Posterior vena cava (tissue), 2 donors: ENCODE results near the gene SPATA25. TPM values are rescaled to one million over a fixed set of nuclear protein-coding genes. Genes with fewer than 3 reads are reported as not detected.
A peak's percentile ranks its signal among the peaks of the same experiment; 100 is the strongest.
"Not testable (repeated sequence)": the region's sequence is repeated elsewhere in the genome, so short reads cannot be mapped to it uniquely, and the experiment has no call there.

Experiments used
- DNase-seq: peaks from one replicate; pipeline ENCODE4 v3.0.0-alpha.2; 2020; ENCODE audit warnings: low spot score
- intact Hi-C, 2 donors: fragments of 100-400 bp; cut with DNase I; formaldehyde crosslinking; loops; one replicate each; pipeline versions ENCODE4 v1.14.1 to v1.14.2; 2022 to 2023
- total RNA-seq, 2 donors: library from RNA; stranded (reverse); fragmentation: NEBNext Ultra II Directional; extraction: Animal tissue kit (Norgen Biotek cat#: 25700); gene quantifications; one replicate each; pipeline ENCODE4 v1.2.1, GENCODE V29; 2021
- donor health status: DM: yes; HTN: yes; CAD: no.
- donor health status: DM: yes; HTN: yes; CAD: no.

The SPATA25 gene
- total RNA-seq, 2 donors from 2014 or later, result 1.00 to 9.6 TPM

GRCh38 chr20:45918779-45919537 is 31.5 kb upstream of the SPATA25 start:
- no peak for DNase-seq
- intact Hi-C loops, result no loop called here

DNA sequence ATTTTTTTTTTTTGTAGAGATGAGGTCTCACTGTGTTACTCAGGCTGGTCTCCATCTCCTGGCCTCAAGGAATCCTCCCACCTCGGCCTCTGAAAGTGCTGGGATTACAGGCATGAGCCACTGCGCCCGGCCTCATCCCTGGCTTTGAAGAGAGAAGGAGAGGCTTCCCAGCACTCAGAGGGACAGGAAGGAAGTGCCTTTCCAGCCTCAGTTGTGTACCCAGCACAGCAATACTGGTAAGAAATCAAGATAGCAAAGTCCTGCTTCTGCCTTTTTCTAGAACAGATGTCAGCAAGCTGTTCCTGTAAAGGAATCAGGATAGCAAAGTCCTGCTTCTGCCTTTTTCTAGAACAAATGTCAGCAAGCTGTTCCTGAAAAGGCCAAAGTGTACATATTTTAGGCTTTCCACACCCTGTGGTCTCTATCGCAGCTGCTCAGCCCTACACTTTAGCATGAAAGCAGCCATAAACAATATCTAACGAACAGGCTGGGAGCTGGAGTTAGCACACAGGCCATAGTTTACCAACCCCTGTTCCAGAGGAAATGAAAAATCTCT is 30.8 kb upstream of the SPATA25 start:
- DNase-seq, result no peak
- intact Hi-C loops, result no loop called here

DNA sequence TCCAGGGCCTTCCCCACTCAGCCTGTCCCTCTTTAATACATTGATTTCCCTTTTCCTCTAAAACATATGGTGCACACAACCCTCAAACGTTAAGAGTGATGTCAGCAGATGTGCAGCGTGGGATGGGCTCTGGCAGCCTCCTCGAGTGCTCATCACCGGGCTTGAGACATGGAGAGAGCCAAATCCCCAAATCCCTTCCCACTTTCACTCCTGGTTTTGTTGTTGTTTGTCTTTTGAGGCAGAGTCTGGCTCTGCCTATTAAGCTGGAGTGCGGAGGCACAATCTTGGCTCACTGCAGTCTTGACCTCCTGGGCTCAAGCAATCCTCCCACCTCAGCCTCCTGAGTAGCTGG is 30.3 kb upstream of the SPATA25 start:
- DNase-seq, result no peak
- intact Hi-C loops, result no loop called here

GRCh38 chr20:45913116-45913515 is 25.7 kb upstream of the SPATA25 start:
- intact Hi-C loops, result no loop called here

GRCh38 chr20:45912344-45912682 is 24.9 kb upstream of the SPATA25 start:
- intact Hi-C loops, result no loop called here
- no peak for DNase-seq

More at GRCh38 chr20:45913116-45913515, 25.7 kb upstream of the SPATA25 start:
- no peak for DNase-seq

DNA sequence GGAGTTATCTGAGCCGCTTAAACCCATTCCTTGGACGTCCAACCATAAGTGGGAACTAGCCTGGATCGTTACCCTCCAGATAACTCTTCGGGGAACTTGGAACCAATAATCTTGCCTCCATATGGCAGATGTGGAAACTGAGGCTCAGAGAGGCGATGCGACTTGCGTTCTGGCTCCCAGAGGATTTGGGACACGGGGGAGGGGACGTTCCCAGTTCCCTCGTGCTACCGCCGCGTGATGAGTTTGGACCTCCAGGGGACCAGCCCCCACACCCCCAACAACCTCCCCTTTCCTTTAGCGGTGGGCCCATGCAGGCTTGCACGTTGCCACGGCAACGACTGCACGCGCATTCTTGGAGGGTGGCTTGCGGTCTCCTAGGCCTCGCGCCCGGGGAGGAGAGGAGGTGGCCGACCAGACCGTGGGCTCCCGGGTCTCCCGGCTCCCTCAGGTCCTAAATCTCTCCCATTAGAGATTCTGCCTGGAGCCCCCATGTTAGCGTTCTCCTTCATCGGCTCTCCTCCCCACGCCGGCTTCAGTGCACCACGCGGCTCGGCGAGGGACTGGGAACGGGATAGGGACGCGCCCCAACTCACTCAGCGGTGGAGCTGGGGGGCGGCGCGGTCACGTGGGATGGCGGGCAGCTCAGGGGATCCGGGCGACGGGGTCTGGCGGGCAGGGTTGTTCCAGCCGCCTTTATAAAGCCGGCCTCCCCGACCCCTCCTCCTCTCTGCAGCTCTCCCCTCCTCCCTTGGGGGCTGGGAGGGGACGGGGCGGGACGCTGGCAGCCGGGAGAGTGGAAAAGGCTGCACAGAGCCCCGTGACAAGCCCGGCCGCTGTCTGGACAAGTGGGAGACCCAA is 24.3 kb upstream of the SPATA25 start, which contains the start of gene PLTP:
PLTP (minus strand) TSS at position 670 of the 858 bp plus-strand sequence. CDS start 703 bp downstream, outside the sequence.
- intact Hi-C loops, result no loop called here
- peak; percentile 95 for DNase-seq

DNA sequence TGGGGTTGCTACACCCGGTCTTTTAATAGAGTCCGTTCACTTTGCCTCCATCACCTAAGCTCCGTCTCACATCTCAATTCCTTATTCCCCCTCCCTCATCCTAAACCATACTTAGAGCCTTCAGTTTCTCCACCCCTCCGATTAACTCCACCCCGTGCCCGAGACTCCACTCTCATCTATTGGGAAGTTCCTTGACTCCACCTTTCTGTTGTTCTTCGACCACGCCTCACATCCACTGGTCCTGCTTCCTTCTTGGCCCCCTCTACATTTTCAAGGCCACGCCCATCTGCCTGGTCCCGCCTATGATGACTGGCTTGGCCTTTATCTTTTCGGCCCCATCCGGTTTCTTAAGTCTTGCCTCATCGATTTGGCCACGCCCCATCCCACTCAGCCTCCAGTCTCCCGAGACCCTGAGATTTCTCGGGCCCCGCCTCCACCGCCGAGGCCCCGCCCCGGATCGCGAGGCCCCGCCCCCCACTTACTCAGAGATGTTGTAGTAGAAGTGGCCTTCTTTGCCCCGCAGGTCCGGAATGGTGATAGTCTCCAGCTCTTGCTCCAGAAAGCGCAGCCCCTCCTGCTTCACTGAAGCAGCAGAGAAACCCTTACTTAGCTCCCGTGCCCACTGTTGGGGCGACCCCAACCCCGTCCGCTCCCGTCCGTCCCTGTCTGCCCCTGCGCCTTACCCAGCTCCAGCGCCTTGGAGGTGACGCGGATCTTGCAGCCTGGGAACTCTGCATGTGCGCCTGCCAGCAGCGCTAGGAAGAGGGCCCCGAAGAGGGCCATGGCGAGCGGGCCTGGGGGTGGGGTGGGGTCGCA is 23.5 kb upstream of the SPATA25 start:
- DNase-seq, result peak; percentile 99
- intact Hi-C loops, result no loop called here

DNA sequence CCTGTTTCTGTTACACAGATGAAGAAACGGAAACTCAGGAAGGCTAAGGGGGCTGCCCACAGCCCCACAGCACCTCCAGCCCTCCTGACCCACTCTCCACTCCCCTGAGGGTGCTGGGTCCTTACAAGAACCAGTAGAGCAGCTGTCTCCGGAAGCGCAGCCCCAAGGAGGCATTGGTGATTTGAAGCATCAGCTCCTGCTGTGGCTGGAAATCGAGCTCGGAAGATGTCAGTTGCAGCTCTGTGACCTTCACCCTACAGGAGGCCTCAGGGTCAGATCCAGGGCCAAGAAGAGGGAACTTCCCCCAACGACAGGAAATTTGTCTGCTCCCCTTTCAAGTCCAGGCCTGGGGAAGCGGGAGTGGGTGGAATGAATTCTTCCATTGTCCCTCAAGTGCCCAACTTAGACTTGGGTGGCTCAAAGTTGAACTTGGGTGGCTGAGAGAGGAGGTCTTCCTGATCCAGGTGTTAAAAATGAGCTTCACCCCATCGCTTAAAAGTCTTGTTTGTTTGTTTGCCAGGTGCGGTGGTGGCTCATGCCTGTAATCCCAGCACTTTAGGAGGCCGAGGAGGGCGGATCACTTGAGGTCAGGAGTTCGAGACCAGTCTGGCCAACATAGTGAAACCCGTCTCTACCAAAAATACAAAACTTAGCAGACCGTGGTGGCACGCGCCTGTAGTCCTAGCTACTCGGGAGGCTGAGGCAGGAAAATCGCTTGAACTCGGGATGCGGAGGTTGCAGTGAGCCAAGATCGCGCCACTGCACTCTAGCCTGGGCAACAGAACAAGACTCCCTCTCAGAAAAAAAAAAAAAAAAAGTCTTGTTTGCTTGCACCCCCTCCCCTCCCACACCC is 22.6 kb upstream of the SPATA25 start:
- intact Hi-C loops, result no loop called here
- DNase-seq, result no peak

DNA sequence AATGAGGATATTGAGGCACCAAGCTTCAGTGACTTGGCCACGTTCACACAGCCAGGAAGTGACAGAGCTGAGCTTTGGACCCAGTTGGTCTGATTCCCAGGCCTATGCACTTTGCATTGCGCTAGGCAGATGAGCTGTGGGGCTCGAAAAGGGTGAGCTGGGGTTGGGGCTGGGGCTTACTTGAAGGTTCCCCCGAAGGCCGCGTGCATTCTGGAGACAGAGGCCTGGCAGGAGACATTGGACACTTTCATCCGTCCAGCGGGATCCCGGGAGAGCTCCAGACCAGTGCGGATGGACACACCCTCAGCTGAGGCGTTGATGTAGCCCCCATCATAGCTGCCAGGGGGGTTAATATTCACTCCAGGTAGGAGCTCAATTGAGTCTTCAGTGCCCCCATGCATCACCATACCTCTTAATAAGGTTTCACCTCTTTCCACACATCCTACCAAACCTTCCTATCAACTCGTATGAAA is 21.9 kb upstream of the SPATA25 start:
- intact Hi-C loops, result no loop called here
- DNase-seq, result no peak

DNA sequence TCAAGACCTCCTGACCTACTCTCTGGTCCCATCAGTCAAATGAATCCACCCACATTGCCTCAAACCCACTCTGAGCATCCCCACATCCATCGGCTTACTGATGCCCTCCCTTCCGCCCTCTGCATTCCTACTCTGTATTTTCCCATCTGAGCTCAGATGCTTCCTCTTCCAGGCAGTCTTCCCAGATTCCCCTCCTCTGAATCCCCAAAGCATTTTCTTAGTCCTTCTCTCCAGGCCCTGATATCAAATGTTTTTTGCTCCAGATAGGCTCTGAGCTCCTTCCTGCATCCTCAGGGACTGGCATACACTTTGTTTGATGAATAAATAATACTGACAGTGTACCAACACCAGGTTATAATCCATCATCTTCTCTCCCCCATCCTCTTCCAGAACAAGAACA is 20.7 kb upstream of the SPATA25 start:
- no peak for DNase-seq
- intact Hi-C loops, result no loop called here

GRCh38 chr20:45907219-45907948 is 20.0 kb upstream of the SPATA25 start:
- DNase-seq, result no peak
- intact Hi-C loops, result loop anchor here in 1 of 2 donors (1.0 kb wide), 1 partner anchor 30 kb away; no protein-coding TSS in a partner anchor

DNA sequence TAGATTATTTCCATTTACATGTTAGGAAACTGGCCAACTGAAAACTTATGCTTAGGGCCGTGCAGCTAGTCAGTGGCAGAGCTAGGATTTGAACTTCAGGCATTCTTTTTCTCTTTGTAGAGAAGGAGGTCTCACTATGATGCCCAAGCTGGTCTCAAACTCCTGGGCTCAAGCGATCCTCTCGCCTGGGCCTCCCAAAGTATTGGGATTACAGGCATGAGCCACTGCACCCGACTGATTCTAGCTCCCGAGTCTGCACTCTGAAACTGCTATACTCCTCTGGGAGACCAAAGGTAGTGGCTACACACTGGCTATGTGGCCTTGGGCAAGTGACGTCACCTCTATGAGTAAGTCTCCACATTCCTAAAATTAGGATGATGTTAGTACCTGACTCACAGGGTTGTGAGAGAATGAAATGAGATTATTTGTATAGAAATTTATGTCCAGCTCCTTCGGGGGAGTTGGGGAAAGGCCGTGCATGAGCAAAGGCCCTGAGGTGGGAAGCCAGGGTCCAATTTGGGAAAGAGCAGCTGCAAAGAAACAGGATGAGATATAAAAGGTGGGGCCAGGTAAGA is 18.2 kb upstream of the SPATA25 start:
- DNase-seq, result no peak
- intact Hi-C loops, result no loop called here

DNA sequence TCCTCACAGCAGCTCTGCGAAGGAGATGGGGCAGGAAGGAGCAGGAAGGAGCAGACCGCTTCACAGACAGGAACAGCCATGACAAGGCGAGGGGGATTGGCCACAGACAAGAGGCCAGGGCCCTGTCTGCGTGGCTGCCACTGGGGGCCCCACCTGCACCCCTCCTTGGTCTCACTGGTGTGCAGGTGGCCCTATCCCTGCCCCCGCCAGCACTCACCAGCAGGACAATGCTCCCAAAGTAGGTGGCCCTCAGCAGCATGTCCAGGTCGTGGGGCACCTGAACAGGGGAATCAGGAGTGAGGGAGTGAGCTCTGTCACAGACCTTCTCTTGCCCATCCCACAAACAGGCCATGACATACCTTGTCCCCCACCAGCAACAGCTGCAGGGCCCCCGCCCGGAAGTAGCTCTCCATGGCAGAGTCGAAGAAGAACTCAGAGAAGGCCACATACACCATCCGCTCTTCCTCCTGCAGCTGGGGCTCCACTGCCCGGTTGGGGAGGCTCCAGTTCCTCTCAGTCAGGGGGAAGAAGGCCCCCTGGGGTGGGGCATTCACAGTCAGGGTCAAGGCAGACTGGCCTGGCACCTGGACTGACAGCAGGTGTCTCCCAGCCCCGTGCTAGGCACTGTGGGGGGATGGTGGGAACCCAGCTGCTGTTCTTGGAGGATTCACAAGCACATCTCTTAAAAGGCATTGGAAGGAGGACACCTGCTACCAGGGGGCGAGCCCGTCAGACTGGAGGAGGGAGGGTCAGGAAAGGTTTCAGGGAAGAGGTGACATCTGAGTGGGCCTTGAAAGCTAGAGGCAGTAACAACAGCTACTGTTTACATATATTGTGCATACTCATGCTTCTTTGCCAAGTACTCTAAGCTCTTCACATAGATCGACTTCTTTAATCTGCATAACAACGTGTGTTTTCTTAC is 17.4 kb upstream of the SPATA25 start:
- intact Hi-C loops, result no loop called here

DNA sequence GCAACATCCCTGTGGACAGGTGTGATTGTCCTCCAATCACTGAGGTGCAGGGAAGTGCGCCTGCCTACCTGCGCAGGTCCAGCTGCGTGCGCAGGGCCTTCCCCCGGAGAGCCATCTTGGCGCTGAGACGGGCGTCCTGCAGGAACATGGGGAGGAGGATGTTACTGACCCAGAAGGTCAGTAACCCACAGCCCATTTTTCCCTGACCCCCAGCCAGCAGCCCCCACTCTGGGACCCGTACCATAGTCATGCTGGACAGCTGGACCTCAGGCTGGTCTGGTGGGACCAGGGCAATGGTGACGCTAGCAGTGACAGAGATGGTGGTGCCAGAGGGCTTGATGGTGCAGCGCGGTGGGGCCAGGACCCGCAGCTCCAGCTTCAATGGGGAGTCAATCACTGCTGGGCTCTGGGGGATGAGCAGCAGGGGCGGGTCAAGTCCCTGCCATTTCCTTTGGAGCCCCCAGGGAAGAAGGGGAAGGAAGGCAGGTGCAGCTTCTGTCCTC is 14.8 kb upstream of the SPATA25 start:
- intact Hi-C loops, result no loop called here
- no peak for DNase-seq

More for the DNA sequence above, 17.4 kb upstream of the SPATA25 start:
- no peak for DNase-seq

GRCh38 chr20:45901332-45901731 is 13.9 kb upstream of the SPATA25 start:
- DNase-seq, intact Hi-C loops: not testable (repeated sequence)
